ENCODE data around the gene UNC79.

- TF ChIP-seq POLR2A (IDR thresholded peaks at IDR 0.05) (no peak), CTCF (IDR thresholded peaks at IDR 0.05) (no peak)
These were observed 252.5 kb downstream of the UNC79 start for GRCh38 chr14:93683226-93683625.

Measured in testis (tissue), 2 donors.